Measurements from ENCODE around the gene PCSK7.

Gene PCSK7

GRCh38 chr11:117160826-117161225, 71.0 kb downstream of the PCSK7 start:
- no peak for DNase-seq

- no peak for DNase-seq
These were observed 72.0 kb downstream of the PCSK7 start for GRCh38 chr11:117159892-117160291.

GRCh38 chr11:117157507-117157906, 74.4 kb downstream of the PCSK7 start:
- no peak for DNase-seq

GRCh38 chr11:117154468-117154867, 77.4 kb downstream of the PCSK7 start:
- DNase-seq, result no peak
